ENCODE results near the gene MCC.
A peak's percentile ranks its signal among the peaks of the same experiment; 100 is the strongest.

The MCC gene

DNA sequence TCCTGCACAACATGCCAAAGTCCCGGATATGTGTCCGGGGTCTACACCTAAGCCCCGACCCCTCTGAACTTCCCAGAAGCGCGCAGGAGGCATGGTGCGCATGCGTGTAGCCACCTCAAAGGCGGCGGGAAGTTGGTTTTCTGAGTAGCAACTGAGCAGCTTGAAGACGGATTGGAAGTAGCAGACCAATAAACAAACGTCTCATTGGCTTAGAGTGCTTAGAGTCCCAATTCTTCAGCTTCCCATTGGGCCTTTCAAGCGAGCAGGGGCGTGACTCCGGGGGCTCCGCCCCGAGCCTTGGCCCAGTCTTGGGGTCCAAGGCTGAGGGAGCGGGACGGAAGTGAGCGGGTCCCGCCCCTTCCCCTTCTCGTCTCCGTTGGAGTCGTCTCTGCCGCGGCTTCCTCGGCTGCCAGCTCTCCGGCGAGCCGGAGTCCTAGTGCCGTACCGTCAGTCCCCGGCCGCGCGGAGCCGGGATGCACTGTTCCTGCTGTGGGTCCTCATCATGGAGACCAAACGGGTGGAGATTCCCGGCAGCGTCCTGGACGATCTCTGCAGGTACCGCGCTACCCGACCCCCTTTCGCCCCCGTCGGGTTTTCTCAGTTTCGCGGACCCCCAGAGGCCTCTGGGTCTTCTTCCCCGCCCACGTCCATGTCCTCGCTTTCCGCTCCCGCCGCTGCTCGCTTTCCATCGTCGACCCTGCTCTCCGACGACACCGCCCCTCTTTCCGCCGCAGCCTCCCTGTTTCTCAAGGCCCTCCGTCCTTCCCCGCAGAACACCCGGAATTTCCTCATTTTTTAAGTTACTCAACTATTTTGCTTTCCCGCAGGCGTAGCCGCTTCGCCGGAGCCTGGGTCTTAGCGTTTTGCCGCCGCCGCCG is 511.6 kb downstream of the MCC start, which contains the start of gene DCP2:
Gene DCP2, plus strand, starts transcription at position 367 of the 878 bp plus-strand sequence. Its CDS starts 136 bp downstream, at position 503.
- DNase-seq (ENCODE audit: low read depth): peak; percentile 68

- DNase-seq (ENCODE audit: low read depth): no peak
These were observed 512.4 kb downstream of the MCC start for GRCh38 chr5:112975721-112976431.

DNA sequence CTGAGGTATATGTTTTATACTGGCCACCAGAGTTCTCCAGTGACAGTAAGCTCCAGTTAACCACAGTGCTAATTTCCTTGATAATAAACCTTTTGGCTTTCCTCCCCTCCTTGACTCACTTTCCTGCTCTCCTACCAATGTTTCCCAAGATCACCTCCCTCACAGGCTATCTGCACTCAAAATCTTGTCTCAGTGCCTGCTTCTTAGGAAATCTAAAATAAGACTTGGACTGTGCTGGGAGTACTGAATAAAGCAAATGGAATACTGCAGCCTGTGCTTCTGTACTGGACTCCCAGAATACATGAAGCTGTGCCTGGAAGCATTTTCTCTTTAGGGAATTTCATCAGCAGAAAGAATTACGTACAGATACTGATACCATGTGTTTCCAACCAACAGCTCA is 513.4 kb downstream of the MCC start:
- no peak for DNase-seq (ENCODE audit: low read depth)

DNA sequence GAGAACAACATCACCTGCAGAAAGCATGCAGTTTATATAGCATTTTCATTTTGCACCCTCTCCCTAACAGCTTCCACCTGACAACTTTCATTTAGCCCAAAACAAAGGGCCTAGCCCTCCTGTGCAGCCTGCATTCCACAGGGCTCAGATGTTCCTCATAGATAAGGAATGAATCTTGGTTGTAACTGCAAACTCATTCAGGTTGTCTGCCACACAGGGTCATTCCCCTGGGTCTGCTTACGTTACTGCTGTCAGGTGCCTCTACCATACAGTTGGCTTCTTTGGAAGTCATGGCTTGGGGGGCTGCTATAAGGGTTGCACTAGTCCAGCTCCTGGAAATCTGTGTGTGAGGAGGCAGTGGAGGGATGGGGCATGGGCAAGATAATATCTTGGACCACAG is 514.3 kb downstream of the MCC start:
- DNase-seq (ENCODE audit: low read depth): no peak

- DNase-seq (ENCODE audit: low read depth): no peak
These were observed 515.2 kb downstream of the MCC start for GRCh38 chr5:112973036-112973435.

Measured in HS-27A (cell line).